Natural killer cell (primary cell): Measurements from ENCODE around the gene AHRR. TPM values are rescaled to one million over a fixed set of nuclear protein-coding genes. Genes with fewer than 3 reads are reported as not detected.

Experiments
- ATAC-seq, 3 donors: fragments of 150-1000 bp in 2 of 3; fragments of 200-7000 bp in 1 of 3; cut with Tn5 transposase; 1 replicate in 1 of 3; 2 replicates in 2 of 3; pipeline ENCODE4 v1.10.0; 2021; ENCODE audit warnings: mild to moderate bottlenecking in 2 of 3, moderate library complexity in 2 of 3
- DNase-seq, 2 donors: peaks; one replicate each; pipeline versions ENCODE4 v3.0.0 to v3.0.0-alpha.2; 2013 to 2021; ENCODE audit warnings: mixed read lengths in 1 of 2
- H3K27ac ChIP-seq: one replicate; pipeline ENCODE4 v1.5.1; 2013; ENCODE audit warnings: mild to moderate bottlenecking, low read length
- H3K27me3 ChIP-seq: one replicate; pipeline ENCODE4 v1.6.1; 2013; ENCODE audit warnings: low read length; ENCODE audit not compliant: control insufficient read depth, insufficient read depth
- H3K36me3 ChIP-seq: one replicate; pipeline ENCODE4 v1.6.1; 2013; ENCODE audit warnings: low read length; ENCODE audit not compliant: control insufficient read depth, insufficient read depth
- H3K4me1 ChIP-seq: one replicate; pipeline ENCODE4 v1.6.1; 2013; ENCODE audit warnings: low read length; ENCODE audit not compliant: control insufficient read depth, insufficient read depth
- H3K4me3 ChIP-seq: one replicate; pipeline ENCODE4 v1.5.1; 2013; ENCODE audit warnings: low read length
- H3K9me3 ChIP-seq: one replicate; pipeline ENCODE4 v1.6.1; 2013; ENCODE audit warnings: low read length; ENCODE audit not compliant: control insufficient read depth, insufficient read depth
- H3K27ac Mint-ChIP-seq, 2 donors: one replicate each; pipeline ENCODE4 v1.8.0; 2022; ENCODE audit warnings: mild to moderate bottlenecking in 2 of 2, mixed read lengths in 2 of 2, moderate library complexity in 1 of 2
- H3K27me3 Mint-ChIP-seq, 2 donors: one replicate each; pipeline ENCODE4 v1.8.0; 2022; ENCODE audit warnings: low read depth in 2 of 2, mixed read lengths in 2 of 2
- H3K36me3 Mint-ChIP-seq: one replicate; pipeline ENCODE4 v1.8.0; 2022; ENCODE audit warnings: mixed read lengths
- H3K4me1 Mint-ChIP-seq, 2 donors: one replicate each; pipeline ENCODE4 v1.8.0; 2022; ENCODE audit warnings: mixed read lengths in 2 of 2
- H3K4me3 Mint-ChIP-seq: one replicate; pipeline ENCODE4 v1.8.0; 2022; ENCODE audit warnings: mild to moderate bottlenecking, moderate library complexity, mixed read lengths
- H3K9me3 Mint-ChIP-seq, 2 donors: one replicate each; pipeline ENCODE4 v1.8.0; 2022; ENCODE audit warnings: mixed read lengths in 2 of 2
- WGBS: methylation state at CpG from one replicate; pipeline ENCODE4 v1.1.7; 2013; ENCODE audit warnings: missing lambda C conversion rate; ENCODE audit not compliant: insufficient coverage; 5-methylcytosine and 5-hydroxymethylcytosine counted together
- intact Hi-C: fragments of 100-400 bp; cut with micrococcal nuclease; formaldehyde crosslinking; loops from one replicate; pipeline ENCODE4 v1.14.2; 2022
- total RNA-seq, 4 donors: library from RNA; stranded (reverse); fragments of 120-200 nt in 1 of 4; gene quantifications; one replicate each; pipeline versions ENCODE4 v1.2.3 to v1.2.4, GENCODE V29; 2013 to 2022
- TF ChIP-seq, protein P1 (sequence below): fragments of 200-600 bp; IDR thresholded peaks from one replicate; pipeline ENCODE4 v1.8.0; 2022; ENCODE audit warnings: antibody characterized with exemption

AHRR gene
- total RNA-seq, 3 donors from 2014 or later (not counting 1 experiment from before 2014, with no cell fraction given): 0.88 to 1.4 (median 1.2) TPM

DNA sequence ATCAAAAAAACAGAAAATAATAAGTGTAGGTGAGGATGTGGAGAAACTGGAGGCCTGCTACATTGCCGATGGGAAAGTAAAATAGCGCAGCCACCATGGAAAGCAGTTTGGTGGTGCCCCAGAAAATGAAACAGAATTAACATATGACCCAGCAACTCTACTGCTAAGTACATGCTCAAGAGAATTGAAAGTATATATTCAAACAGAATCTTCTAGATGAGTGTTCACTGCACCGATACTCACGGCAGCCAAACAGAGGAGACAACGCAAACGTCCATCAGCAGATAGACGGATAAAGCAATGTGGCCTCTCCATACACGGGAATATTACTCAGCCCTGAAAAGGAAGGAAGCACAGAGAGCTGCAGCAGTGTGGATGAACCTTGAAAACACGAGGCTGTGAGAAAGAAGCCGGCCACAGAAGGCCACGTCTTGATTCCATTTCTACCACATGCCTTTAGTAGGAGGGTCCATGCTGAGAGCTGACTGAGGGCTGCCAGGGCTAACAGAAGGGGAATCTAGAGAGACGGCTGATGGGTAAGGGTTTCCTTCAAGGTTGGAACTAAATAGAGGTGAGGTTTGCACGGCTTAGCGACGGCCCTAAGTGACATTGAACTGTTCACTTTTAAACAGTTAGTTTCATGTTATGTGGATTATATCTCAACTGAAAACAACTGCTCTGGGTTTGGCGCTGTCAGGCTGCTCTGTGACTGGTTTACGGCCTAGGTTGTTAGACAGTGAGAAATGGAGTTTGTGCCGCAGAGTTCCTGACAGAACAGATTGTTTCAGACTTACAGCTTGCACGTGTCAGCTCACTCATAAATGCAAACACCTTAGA is 29.8 kb downstream of the AHRR start:
- no peaks in the 10 kb centered on the region for H3K4me1 ChIP-seq
- Mint-ChIP-seq H3K4me1 (no peaks in the 10 kb centered on the region), H3K9me3 (no peaks in the 10 kb centered on the region), H3K27me3 (peaks cover 0 to 24% of the 10 kb centered on the region in 2 donors), H3K36me3 (no peaks in the 10 kb centered on the region), H3K27ac (no peak overlapping the region), H3K4me3 (no peak overlapping the region)
- no peak for DNase-seq
- no peaks in the 10 kb centered on the region for H3K9me3 ChIP-seq
- TF ChIP-seq, protein P1, sequence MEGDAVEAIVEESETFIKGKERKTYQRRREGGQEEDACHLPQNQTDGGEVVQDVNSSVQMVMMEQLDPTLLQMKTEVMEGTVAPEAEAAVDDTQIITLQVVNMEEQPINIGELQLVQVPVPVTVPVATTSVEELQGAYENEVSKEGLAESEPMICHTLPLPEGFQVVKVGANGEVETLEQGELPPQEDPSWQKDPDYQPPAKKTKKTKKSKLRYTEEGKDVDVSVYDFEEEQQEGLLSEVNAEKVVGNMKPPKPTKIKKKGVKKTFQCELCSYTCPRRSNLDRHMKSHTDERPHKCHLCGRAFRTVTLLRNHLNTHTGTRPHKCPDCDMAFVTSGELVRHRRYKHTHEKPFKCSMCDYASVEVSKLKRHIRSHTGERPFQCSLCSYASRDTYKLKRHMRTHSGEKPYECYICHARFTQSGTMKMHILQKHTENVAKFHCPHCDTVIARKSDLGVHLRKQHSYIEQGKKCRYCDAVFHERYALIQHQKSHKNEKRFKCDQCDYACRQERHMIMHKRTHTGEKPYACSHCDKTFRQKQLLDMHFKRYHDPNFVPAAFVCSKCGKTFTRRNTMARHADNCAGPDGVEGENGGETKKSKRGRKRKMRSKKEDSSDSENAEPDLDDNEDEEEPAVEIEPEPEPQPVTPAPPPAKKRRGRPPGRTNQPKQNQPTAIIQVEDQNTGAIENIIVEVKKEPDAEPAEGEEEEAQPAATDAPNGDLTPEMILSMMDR: no peak
- WGBS: 66% methylated on average over 19 of the region's 19 CpGs
- intact Hi-C loops: no loop called here
- H3K4me3 ChIP-seq: no peak overlapping the region
- no peaks in the 10 kb centered on the region for H3K36me3 ChIP-seq
- no peak for ATAC-seq
- no peak overlapping the region for H3K27ac ChIP-seq
- no peaks in the 10 kb centered on the region for H3K27me3 ChIP-seq

DNA sequence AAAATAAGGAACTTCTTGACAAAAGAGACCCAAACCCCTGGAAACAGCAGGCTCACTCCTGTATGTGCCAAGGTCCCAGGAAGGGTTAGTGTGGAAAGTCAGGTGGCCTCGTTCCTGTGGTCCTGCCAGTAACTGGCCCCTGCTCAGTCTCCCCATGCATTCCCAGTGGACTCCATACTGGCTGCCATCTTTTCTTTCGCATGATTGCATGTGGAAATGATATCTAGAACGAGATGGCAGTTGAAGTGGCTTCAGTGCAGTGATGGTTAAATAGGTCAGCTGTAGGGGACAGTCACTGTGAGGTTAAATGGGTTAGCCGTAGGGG is 30.4 kb downstream of the AHRR start:
- TF ChIP-seq, protein P1: no peak
- intact Hi-C loops: no loop called here
- H3K4me3 Mint-ChIP-seq: no peak overlapping the region
- H3K4me1 Mint-ChIP-seq: no peaks in the 10 kb centered on the region
- Histone ChIP-seq H3K27me3 (no peaks in the 10 kb centered on the region), H3K27ac (no peak overlapping the region), H3K4me1 (no peaks in the 10 kb centered on the region), H3K36me3 (no peaks in the 10 kb centered on the region), H3K4me3 (no peak overlapping the region), H3K9me3 (no peaks in the 10 kb centered on the region)
- H3K36me3 Mint-ChIP-seq: no peaks in the 10 kb centered on the region
- no peaks in the 10 kb centered on the region for H3K9me3 Mint-ChIP-seq
- no peak overlapping the region for H3K27ac Mint-ChIP-seq
- DNase-seq (no peak), ATAC-seq (no peak)
- peaks cover 0 to 19% of the 10 kb centered on the region in 2 donors for H3K27me3 Mint-ChIP-seq
- WGBS: 84% methylated on average over 4 of the region's 4 CpGs

DNA sequence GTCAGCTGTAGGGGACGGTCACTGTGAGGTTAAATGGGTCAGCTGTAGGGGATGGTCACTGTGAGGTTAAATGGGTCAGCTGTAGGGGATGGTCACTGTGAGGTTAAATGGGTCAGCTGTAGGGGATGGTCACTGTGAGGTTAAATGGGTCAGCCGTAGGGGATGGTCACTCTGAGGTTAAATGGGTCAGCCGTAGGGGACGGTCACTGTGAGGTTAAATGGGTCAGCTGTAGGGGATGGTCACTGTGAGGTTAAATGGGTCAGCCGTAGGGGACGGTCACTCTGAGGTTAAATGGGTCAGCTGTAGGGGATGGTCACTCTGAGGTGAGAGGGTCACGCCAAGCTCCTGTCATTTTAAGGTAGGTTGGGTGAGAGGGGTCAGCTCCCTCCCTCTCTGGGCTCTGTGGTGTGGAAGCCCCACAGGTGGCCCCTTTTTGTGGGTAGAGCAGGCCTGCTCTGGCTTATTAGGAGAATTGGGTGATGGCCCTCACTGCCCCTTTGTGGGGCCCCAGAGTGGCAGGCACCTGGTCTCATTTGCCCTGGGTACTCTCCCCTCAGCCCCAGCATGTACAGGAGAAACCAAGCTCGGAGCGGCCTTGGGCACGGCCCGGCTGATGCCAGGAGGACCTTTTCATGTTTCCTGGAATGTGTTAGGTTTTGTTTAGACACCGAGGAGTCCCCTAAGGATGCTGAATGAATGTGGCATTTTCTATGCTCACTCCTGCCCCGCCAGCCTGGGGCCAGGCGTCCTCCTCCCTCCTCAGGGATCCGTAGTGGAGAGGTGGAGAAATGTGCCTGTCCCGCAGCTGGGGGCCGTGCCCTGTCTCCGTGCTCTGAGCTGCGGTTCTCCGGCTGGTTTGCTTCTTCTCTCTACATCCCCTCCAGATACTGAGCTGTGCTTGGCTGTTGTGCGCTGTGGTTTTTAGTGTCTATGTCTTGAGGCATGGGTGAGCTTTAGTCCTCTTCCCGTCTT is 31.4 kb downstream of the AHRR start:
- ATAC-seq: no peak
- no peak overlapping the region for H3K4me3 Mint-ChIP-seq

More for the DNA sequence above, 31.4 kb downstream of the AHRR start:
- no peaks in the 10 kb centered on the region for H3K36me3 ChIP-seq
- no peaks in the 10 kb centered on the region for H3K4me1 Mint-ChIP-seq
- no peaks in the 10 kb centered on the region for H3K9me3 Mint-ChIP-seq
- H3K27ac Mint-ChIP-seq: no peak overlapping the region
- intact Hi-C loops: no loop called here
- DNase-seq: no peak
- no peaks in the 10 kb centered on the region for H3K4me1 ChIP-seq
- no peaks in the 10 kb centered on the region for H3K27me3 ChIP-seq
- peaks cover 0 to 15% of the 10 kb centered on the region in 2 donors for H3K27me3 Mint-ChIP-seq
- no peaks in the 10 kb centered on the region for H3K36me3 Mint-ChIP-seq
- no peaks in the 10 kb centered on the region for H3K9me3 ChIP-seq
- 93% methylated on average over 13 of the region's 22 CpGs for WGBS
- no peak overlapping the region for H3K27ac ChIP-seq
- TF ChIP-seq, protein P1: no peak
- H3K4me3 ChIP-seq: no peak overlapping the region
